ENCODE data around the gene GCK.
"Not testable (repeated sequence)": the region's sequence is repeated elsewhere in the genome, so short reads cannot be mapped to it uniquely, and the experiment has no call there.

GCK gene

GRCh38 chr7:44183386-44183785, 5.9 kb downstream of the GCK start:
- in situ Hi-C loops (cut with HindIII; ENCODE audit: low sequenced_read_pairs) = no loop called here
- TF ChIP-seq CTCF (IDR thresholded peaks at IDR 0.05; ENCODE audit: low read depth, low read length) = no peak
- H3K4me3 ChIP-seq (ENCODE audit: low read depth, low read length) = no peak overlapping the region
- DNase-seq (ENCODE audit: low read depth, low spot score) = no peak

- in situ Hi-C loops (cut with HindIII; ENCODE audit: low sequenced_read_pairs) = no loop called here
- TF ChIP-seq CTCF (IDR thresholded peaks at IDR 0.05; ENCODE audit: low read depth, low read length) = no peak
- no peak for DNase-seq (ENCODE audit: low read depth, low spot score)
- H3K4me3 ChIP-seq (ENCODE audit: low read depth, low read length) = no peak overlapping the region
Observed at GRCh38 chr7:44182827-44183226, 6.4 kb downstream of the GCK start.

- in situ Hi-C loops (cut with HindIII; ENCODE audit: low sequenced_read_pairs) = no loop called here
- TF ChIP-seq CTCF (IDR thresholded peaks at IDR 0.05; ENCODE audit: low read depth, low read length) = no peak
- DNase-seq (ENCODE audit: low read depth, low spot score) = no peak
- H3K4me3 ChIP-seq (ENCODE audit: low read depth, low read length) = no peak overlapping the region
Observed at GRCh38 chr7:44180631-44181030, 8.6 kb downstream of the GCK start.

- in situ Hi-C loops (cut with HindIII; ENCODE audit: low sequenced_read_pairs) = no loop called here
- peak; percentile 70 for DNase-seq (ENCODE audit: low read depth, low spot score)
- no peak overlapping the region for H3K4me3 ChIP-seq (ENCODE audit: low read depth, low read length)
- TF ChIP-seq CTCF (IDR thresholded peaks at IDR 0.05; ENCODE audit: low read depth, low read length) = no peak
Observed at GRCh38 chr7:44177570-44178131, 11.6 kb downstream of the GCK start.

GRCh38 chr7:44176486-44176885, 12.8 kb downstream of the GCK start:
- H3K4me3 ChIP-seq (ENCODE audit: low read depth, low read length) = no peak overlapping the region
- no peak for DNase-seq (ENCODE audit: low read depth, low spot score)
- TF ChIP-seq CTCF (IDR thresholded peaks at IDR 0.05; ENCODE audit: low read depth, low read length) = no peak
- in situ Hi-C loops (cut with HindIII; ENCODE audit: low sequenced_read_pairs) = no loop called here

GRCh38 chr7:44175730-44176129, 13.5 kb downstream of the GCK start:
- no peak for DNase-seq (ENCODE audit: low read depth, low spot score)
- in situ Hi-C loops (cut with HindIII; ENCODE audit: low sequenced_read_pairs) = no loop called here
- H3K4me3 ChIP-seq (ENCODE audit: low read depth, low read length) = no peak overlapping the region
- TF ChIP-seq CTCF (IDR thresholded peaks at IDR 0.05; ENCODE audit: low read depth, low read length) = no peak

- H3K4me3 ChIP-seq (ENCODE audit: low read depth, low read length); DNase-seq (ENCODE audit: low read depth, low spot score); in situ Hi-C loops (cut with HindIII; ENCODE audit: low sequenced_read_pairs): not testable (repeated sequence)
Observed at GRCh38 chr7:44174694-44174948, 14.6 kb downstream of the GCK start.
